H1 (cell line): ENCODE measurements around the gene MAPKAP1.

ENCODE experiments used
- EZH2 ChIP-seq: fragments of 200-600 bp; sonication (generic); IDR thresholded peaks from 2 replicates; pipeline ENCODE4 v1.7.1; 2012; ENCODE audit warnings: low read depth, mild to moderate bottlenecking, moderate library complexity, low read length, inconsistent platforms; ENCODE audit not compliant: severe bottlenecking
- TF ChIP-seq, protein P1 (sequence below), 3 experiments: IDR thresholded peaks; 1 replicate in 2 of 3; 2 replicates in 1 of 3; pipeline versions ENCODE4 v1.5.1 to v1.6.1; 2011; ENCODE audit warnings: low read length in 3 of 3, mild to moderate bottlenecking in 3 of 3, inconsistent platforms in 2 of 3, low read depth in 1 of 3, moderate library complexity in 1 of 3; ENCODE audit not compliant: insufficient read depth in 1 of 3; ENCODE audit errors: control extremely low read depth in 1 of 3

DNA sequence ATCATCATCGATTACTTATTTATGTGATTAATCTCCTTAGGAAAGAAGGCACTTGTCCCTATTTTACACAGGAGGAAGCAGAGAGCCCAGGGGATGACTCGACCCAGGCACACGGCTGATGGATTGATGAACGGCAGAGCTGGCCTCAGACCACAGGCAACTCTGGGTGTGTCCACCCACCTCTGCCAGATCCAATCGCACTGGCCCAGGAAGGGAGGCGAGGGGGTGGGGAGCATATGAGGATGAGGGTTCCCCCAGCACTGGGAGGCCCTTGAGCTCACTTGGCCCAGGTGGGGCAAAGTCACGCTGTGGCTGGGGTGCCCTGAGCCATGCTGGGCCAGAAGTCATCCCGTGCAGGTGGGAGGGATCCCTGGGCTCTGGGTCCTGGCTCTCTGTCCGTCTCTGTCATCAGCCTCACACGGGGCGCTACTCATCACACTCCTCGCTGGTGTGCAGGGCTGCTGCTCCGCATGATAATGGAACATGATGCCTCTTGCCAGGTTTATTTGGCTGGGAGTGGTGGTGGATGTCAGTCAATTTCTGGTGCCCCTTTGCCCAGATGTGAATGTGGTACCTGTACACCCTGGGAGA, 285.3 kb downstream of the MAPKAP1 start:
- TF ChIP-seq, protein P1, sequence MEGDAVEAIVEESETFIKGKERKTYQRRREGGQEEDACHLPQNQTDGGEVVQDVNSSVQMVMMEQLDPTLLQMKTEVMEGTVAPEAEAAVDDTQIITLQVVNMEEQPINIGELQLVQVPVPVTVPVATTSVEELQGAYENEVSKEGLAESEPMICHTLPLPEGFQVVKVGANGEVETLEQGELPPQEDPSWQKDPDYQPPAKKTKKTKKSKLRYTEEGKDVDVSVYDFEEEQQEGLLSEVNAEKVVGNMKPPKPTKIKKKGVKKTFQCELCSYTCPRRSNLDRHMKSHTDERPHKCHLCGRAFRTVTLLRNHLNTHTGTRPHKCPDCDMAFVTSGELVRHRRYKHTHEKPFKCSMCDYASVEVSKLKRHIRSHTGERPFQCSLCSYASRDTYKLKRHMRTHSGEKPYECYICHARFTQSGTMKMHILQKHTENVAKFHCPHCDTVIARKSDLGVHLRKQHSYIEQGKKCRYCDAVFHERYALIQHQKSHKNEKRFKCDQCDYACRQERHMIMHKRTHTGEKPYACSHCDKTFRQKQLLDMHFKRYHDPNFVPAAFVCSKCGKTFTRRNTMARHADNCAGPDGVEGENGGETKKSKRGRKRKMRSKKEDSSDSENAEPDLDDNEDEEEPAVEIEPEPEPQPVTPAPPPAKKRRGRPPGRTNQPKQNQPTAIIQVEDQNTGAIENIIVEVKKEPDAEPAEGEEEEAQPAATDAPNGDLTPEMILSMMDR (IDR thresholded peaks at IDR 0.05; ENCODE audit: control extremely low read depth in 1 of 3, insufficient read depth in 1 of 3, low read depth in 1 of 3, low read length in 3 of 3): no peak
- TF ChIP-seq EZH2: no peak
